SU-DHL-6 (cell line): ENCODE data around the gene ISYNA1.

ENCODE experiments used
- EZH2phosphoT487 ChIP-seq: fragments of 200-600 bp; sonication (generic), shearing (Covaris generic); conservative IDR thresholded peaks from 2 replicates; pipeline ENCODE4 v1.6.1; 2018; ENCODE audit warnings: mild to moderate bottlenecking, antibody characterized with exemption, low read length, moderate library complexity, mixed read lengths
- TF ChIP-seq, protein P1 (sequence below): fragments of 200-600 bp; sonication (generic); IDR thresholded peaks from one replicate; pipeline ENCODE4 v1.5.1; 2017; ENCODE audit warnings: antibody characterized with exemption, mild to moderate bottlenecking, low read length, moderate library complexity; ENCODE audit not compliant: insufficient read depth, poor library complexity, severe bottlenecking

GRCh38 chr19:18384775-18385174 lies 53.2 kb downstream of the ISYNA1 start:
- TF ChIP-seq, protein P1, sequence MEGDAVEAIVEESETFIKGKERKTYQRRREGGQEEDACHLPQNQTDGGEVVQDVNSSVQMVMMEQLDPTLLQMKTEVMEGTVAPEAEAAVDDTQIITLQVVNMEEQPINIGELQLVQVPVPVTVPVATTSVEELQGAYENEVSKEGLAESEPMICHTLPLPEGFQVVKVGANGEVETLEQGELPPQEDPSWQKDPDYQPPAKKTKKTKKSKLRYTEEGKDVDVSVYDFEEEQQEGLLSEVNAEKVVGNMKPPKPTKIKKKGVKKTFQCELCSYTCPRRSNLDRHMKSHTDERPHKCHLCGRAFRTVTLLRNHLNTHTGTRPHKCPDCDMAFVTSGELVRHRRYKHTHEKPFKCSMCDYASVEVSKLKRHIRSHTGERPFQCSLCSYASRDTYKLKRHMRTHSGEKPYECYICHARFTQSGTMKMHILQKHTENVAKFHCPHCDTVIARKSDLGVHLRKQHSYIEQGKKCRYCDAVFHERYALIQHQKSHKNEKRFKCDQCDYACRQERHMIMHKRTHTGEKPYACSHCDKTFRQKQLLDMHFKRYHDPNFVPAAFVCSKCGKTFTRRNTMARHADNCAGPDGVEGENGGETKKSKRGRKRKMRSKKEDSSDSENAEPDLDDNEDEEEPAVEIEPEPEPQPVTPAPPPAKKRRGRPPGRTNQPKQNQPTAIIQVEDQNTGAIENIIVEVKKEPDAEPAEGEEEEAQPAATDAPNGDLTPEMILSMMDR: no peak
- no peak for TF ChIP-seq EZH2phosphoT487
